Erythroblast (primary cell): ENCODE measurements around the gene CCDC177.
"Not testable (repeated sequence)": the region's sequence is repeated elsewhere in the genome, so short reads cannot be mapped to it uniquely, and the experiment has no call there.

Source experiments
- GATA1 ChIP-seq: IDR thresholded peaks from 2 replicates; pipeline ENCODE4 v1.6.1; 2011; ENCODE audit warnings: low read depth, mild to moderate bottlenecking, control low read depth, low read length, moderate library complexity
- POLR2A ChIP-seq: IDR thresholded peaks from 2 replicates; pipeline ENCODE4 v1.6.1; 2011; ENCODE audit warnings: mild to moderate bottlenecking, low read length

DNA sequence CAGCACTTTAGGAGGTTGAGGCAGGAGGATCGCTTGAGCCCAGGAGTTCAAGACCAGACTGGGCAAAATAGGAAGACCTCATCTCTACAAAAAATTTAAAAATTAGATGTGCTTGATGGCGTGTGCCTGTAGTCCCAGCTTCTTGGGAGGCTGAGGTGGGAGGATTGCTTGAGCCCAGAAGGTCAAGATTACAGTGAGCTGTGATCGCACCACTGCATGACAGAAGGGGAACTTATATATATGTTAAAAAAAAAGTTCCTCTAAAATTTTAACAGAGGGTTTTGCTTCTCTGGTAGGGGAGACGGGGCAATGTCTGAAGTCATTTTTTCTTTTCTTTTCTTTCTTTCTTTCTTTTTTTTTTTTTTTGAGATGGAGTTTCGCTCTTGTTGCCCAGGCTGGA, 24.8 kb upstream of the CCDC177 start:
- TF ChIP-seq POLR2A, GATA1: not testable (repeated sequence)
